H1 (cell line): Measurements from ENCODE around the gene NDUFB8. TPM values are rescaled to one million over a fixed set of nuclear protein-coding genes. Genes with fewer than 3 reads are reported as not detected.

ENCODE experiments used
- CTCF ChIA-PET: fragments of 300-600 bp; sonication (Branson Sonifier 250); formaldehyde crosslinking; loops from one replicate; lab custom pipeline; 2021; ENCODE audit not compliant: partially characterized antibody; lab: Charles Lee
- POLR2A ChIA-PET: fragments of 300-600 bp; sonication (Branson Sonifier 250); formaldehyde crosslinking; loops from one replicate; lab custom pipeline; 2021; ENCODE audit warnings: inconsistent platforms; ENCODE audit not compliant: partially characterized antibody; lab: Charles Lee
- DNase-seq, 2 experiments: peaks; one replicate each; pipeline versions ENCODE4 v3.0.0 to v3.0.0-alpha.2; 2010 to 2022; ENCODE audit warnings: low spot score in 2 of 2, low read depth in 1 of 2, mixed read lengths in 1 of 2
- FAIRE-seq: peaks from 2 replicates; lab custom pipeline; 2011; peaks lifted over from hg19 to GRCh38; lab: Jason Lieb, UNC
- H2AFZ ChIP-seq: 2 replicates; pipeline ENCODE4 v1.8.1; 2012; ENCODE audit warnings: low read length, inconsistent platforms
- H2AK5ac ChIP-seq: 2 replicates; pipeline ENCODE4 v1.6.1; 2013; ENCODE audit warnings: low read depth, low read length
- H2BK120ac ChIP-seq: replicated peaks from 2 replicates; pipeline ENCODE3; 2013; ENCODE audit warnings: low read depth, low read length, inconsistent platforms
- H2BK12ac ChIP-seq: 2 replicates; pipeline ENCODE4 v1.6.1; 2013; ENCODE audit warnings: low read depth, low read length
- H2BK15ac ChIP-seq: 2 replicates; pipeline ENCODE4 v1.6.1; 2013; ENCODE audit warnings: low read length
- H2BK20ac ChIP-seq: 2 replicates; pipeline ENCODE4 v1.6.1; 2013; ENCODE audit warnings: low read length
- H2BK5ac ChIP-seq: 2 replicates; pipeline ENCODE4 v1.6.1; 2013; ENCODE audit warnings: low read depth, low read length
- H3K14ac ChIP-seq: 2 replicates; pipeline ENCODE4 v1.6.1; 2013; ENCODE audit warnings: inconsistent platforms; ENCODE audit not compliant: insufficient read length
- H3K18ac ChIP-seq: 2 replicates; pipeline ENCODE4 v1.6.1; 2013; ENCODE audit warnings: low read length; ENCODE audit errors: extremely low read depth
- H3K23ac ChIP-seq: 2 replicates; pipeline ENCODE4 v1.6.1; 2013; ENCODE audit warnings: inconsistent platforms; ENCODE audit not compliant: insufficient read length
- H3K23me2 ChIP-seq: 2 replicates; pipeline ENCODE4 v1.6.1; 2013; ENCODE audit warnings: low read depth, low read length
- H3K27ac ChIP-seq: 2 replicates; pipeline ENCODE4 v1.6.1; 2011; ENCODE audit warnings: low read depth, low read length, inconsistent platforms
- H3K27me3 ChIP-seq, 4 experiments: replicated peaks in 1 of 4; 1 replicate in 1 of 4; 2 replicates in 3 of 4; pipeline versions ENCODE4 v1.6.1 to v1.8.1; 2011 to 2013; ENCODE audit warnings: low read length in 3 of 4, mild to moderate bottlenecking in 3 of 4, inconsistent platforms in 2 of 4, mixed read lengths in 2 of 4, moderate library complexity in 1 of 4; ENCODE audit not compliant: control insufficient read depth in 3 of 4, insufficient read depth in 3 of 4; ENCODE audit errors: extremely low read depth in 1 of 4
- H3K36me3 ChIP-seq, 4 experiments: 2 replicates each; pipeline versions ENCODE4 v1.6.1 to v1.8.1; 2011 to 2013; ENCODE audit warnings: mild to moderate bottlenecking in 4 of 4, low read length in 3 of 4, moderate library complexity in 2 of 4, control low read depth in 1 of 4, inconsistent platforms in 1 of 4; ENCODE audit not compliant: insufficient read depth in 4 of 4, control insufficient read depth in 2 of 4
- H3K4ac ChIP-seq: replicated peaks from 2 replicates; pipeline ENCODE3; 2013; ENCODE audit warnings: low read length, low read depth, mixed read lengths, inconsistent platforms; ENCODE audit not compliant: insufficient read length
- H3K4me1 ChIP-seq, 4 experiments: replicated peaks in 1 of 4; 1 replicate in 1 of 4; 2 replicates in 3 of 4; pipeline versions ENCODE4 v1.6.1 to v1.8.1; 2011 to 2013; ENCODE audit warnings: low read length in 3 of 4, inconsistent platforms in 2 of 4, mixed read lengths in 1 of 4; ENCODE audit not compliant: insufficient read depth in 4 of 4, control insufficient read depth in 3 of 4
- H3K4me2 ChIP-seq, 2 experiments: 2 replicates each; pipeline versions ENCODE4 v1.6.1 to v1.8.1; 2011 to 2013; ENCODE audit warnings: low read depth in 2 of 2, low read length in 2 of 2, control low read depth in 1 of 2, inconsistent platforms in 1 of 2, mild to moderate bottlenecking in 1 of 2; ENCODE audit not compliant: insufficient read depth in 1 of 2
- H3K4me3 ChIP-seq, 4 experiments: fragments of 200-600, 300-600 bp in 1 of 4; sonication (generic), shearing (Covaris generic), sonication (Bioruptor Twin) in 1 of 4; 2 replicates each; pipeline versions ENCODE4 v1.5.1 to v1.8.1; 2011 to 2016; ENCODE audit warnings: low read length in 4 of 4, low read depth in 3 of 4, control low read depth in 2 of 4, inconsistent platforms in 2 of 4, mild to moderate bottlenecking in 2 of 4, mixed read lengths in 1 of 4, moderate library complexity in 1 of 4; ENCODE audit not compliant: insufficient read depth in 2 of 4; ENCODE audit errors: extremely low read depth in 1 of 4
- H3K56ac ChIP-seq: replicated peaks from 2 replicates; pipeline ENCODE3; 2013; ENCODE audit warnings: low read depth, mild to moderate bottlenecking, mixed read lengths, low read length, inconsistent platforms; ENCODE audit not compliant: insufficient read length
- H3K79me1 ChIP-seq: 2 replicates; pipeline ENCODE4 v1.6.1; 2013; ENCODE audit warnings: low read depth, low read length, control low read depth
- H3K79me2 ChIP-seq, 2 experiments: 2 replicates each; pipeline versions ENCODE4 v1.6.1 to v1.8.1; 2012 to 2013; ENCODE audit warnings: low read length in 2 of 2, mild to moderate bottlenecking in 2 of 2, inconsistent platforms in 1 of 2; ENCODE audit not compliant: insufficient read depth in 2 of 2, control insufficient read depth in 1 of 2
- H3K9ac ChIP-seq, 4 experiments: replicated peaks in 1 of 4; 1 replicate in 1 of 4; 2 replicates in 3 of 4; pipeline versions ENCODE4 v1.6.1 to v1.8.1; 2011 to 2013; ENCODE audit warnings: low read depth in 3 of 4, low read length in 3 of 4, control low read depth in 2 of 4, mild to moderate bottlenecking in 2 of 4, moderate library complexity in 2 of 4, inconsistent platforms in 1 of 4; ENCODE audit errors: extremely low read depth in 1 of 4
- H3K9me3 ChIP-seq, 2 experiments: 2 replicates each; pipeline versions ENCODE4 v1.6.1 to v1.8.1; 2012 to 2013; ENCODE audit warnings: mild to moderate bottlenecking in 2 of 2, moderate library complexity in 2 of 2, control low read depth in 1 of 2, inconsistent platforms in 1 of 2, low read depth in 1 of 2, low read length in 1 of 2, mixed read lengths in 1 of 2; ENCODE audit not compliant: insufficient read depth in 2 of 2
- H4K20me1 ChIP-seq, 2 experiments: replicated peaks in 1 of 2; 2 replicates each; pipeline versions ENCODE3 to v1.8.1; 2011 to 2013; ENCODE audit warnings: inconsistent platforms in 2 of 2, low read length in 2 of 2, mild to moderate bottlenecking in 1 of 2; ENCODE audit not compliant: insufficient read depth in 2 of 2, control insufficient read depth in 1 of 2
- H4K5ac ChIP-seq: 2 replicates; pipeline ENCODE4 v1.6.1; 2013; ENCODE audit warnings: low read length, low read depth, mixed read lengths, inconsistent platforms; ENCODE audit not compliant: insufficient read length
- H4K8ac ChIP-seq: 2 replicates; pipeline ENCODE4 v1.8.0; 2013; ENCODE audit warnings: mild to moderate bottlenecking, moderate library complexity, low read length, inconsistent platforms; ENCODE audit not compliant: insufficient read depth; ENCODE audit errors: extremely low read depth
- H4K91ac ChIP-seq: replicated peaks from 2 replicates; pipeline ENCODE3; 2013; ENCODE audit warnings: low read length, mixed read lengths, inconsistent platforms; ENCODE audit not compliant: insufficient read length
- MAX ChIP-seq: IDR thresholded peaks from 2 replicates; pipeline ENCODE4 v1.6.1; 2012; ENCODE audit warnings: inconsistent platforms
- POLR2A ChIP-seq, 2 experiments: IDR thresholded peaks; 1 replicate in 1 of 2; 2 replicates in 1 of 2; pipeline ENCODE4 v1.6.1; 2011; ENCODE audit warnings: low read depth in 2 of 2, low read length in 2 of 2, mild to moderate bottlenecking in 2 of 2; ENCODE audit errors: control extremely low read depth in 1 of 2
- WGBS, 2 experiments: shearing (Covaris generic) in 1 of 2; methylation state at CpG; one replicate each; pipeline versions ENCODE4 v1.1.6 to v1.1.7; 2013 to 2015; ENCODE audit warnings: low lambda C conversion rate in 2 of 2, mixed read lengths in 2 of 2, inconsistent platforms in 1 of 2, low coverage in 1 of 2, missing lambda C conversion rate in 1 of 2; ENCODE audit not compliant: insufficient replicate concordance in 2 of 2, insufficient coverage in 1 of 2, insufficient read length in 1 of 2; ENCODE audit errors: extremely low coverage in 1 of 2, missing lambda C conversion rate in 1 of 2; 5-methylcytosine and 5-hydroxymethylcytosine counted together
- polyA plus RNA-seq, 7 experiments: library from polyadenylated mRNA; depleted of rRNA in 3 of 7; stranded (reverse) in 5 of 7; unstranded in 2 of 7; fragments of >200 nt in 5 of 7; fragments of 200-250 nt in 2 of 7; gene quantifications; 1 replicate in 5 of 7; 2 replicates in 1 of 7; 4 replicates in 1 of 7; pipeline versions ENCODE4 v1.2.1 to v1.2.3, GENCODE V29; 2011 to 2013; ENCODE audit warnings: missing spikeins in 2 of 7, mixed read lengths in 2 of 7
- total RNA-seq: library from RNA; stranded (reverse); fragmentation: NEBNext Ultra II Directional; extraction: Animal tissue kit (Norgen Biotek cat#: 25700); gene quantifications from 2 replicates; pipeline ENCODE4 v1.2.1, GENCODE V29; 2021

The NDUFB8 gene
- total and polyA plus RNA-seq, 2 of the 8 experiments (the other 6 are each of a cell fraction or from before 2014, with no cell fraction given), result 175 to 455 TPM

- Histone ChIP-seq H2AFZ (peak overlapping the region; percentile 74), H4K91ac (peak overlapping the region; percentile 94), H3K36me3 (peaks cover 7 to 27% (median 12%) of the 10 kb centered on the region in 4 experiments), H3K23me2 (peaks cover 12% of the 10 kb centered on the region), H3K4ac (no peak overlapping the region), H4K8ac (peak overlapping the region; percentile 90), H3K56ac (no peak overlapping the region), H3K23ac (no peak overlapping the region), H3K79me1 (peaks cover 2% of the 10 kb centered on the region; the same call in 1 of the 2 replicates), H2BK5ac (no peak overlapping the region), H3K4me1 (peaks cover 0 to 5% (median 4%) of the 10 kb centered on the region in 4 experiments; a peak in 3 of 7 replicates), H3K18ac (no peak overlapping the region; the same call in 1 of the 2 replicates), H4K5ac (peak overlapping the region; percentile 31), H2BK120ac (no peak overlapping the region), H3K4me2 (peak overlapping the region; percentile 80 to 85), H3K27ac (no peak overlapping the region), H3K9ac (peak overlapping the region; percentile 72 to 91 (median 76)), H3K14ac (no peak overlapping the region), H3K79me2 (peaks cover 0 to 14% of the 10 kb centered on the region in 2 experiments; a peak in 3 of 4 replicates), H2BK12ac (no peak overlapping the region), H3K9me3 (no peaks in the 10 kb centered on the region), H3K4me3 (peak overlapping the region; percentile 81 to 95 (median 90)), H2BK20ac (no peak overlapping the region), H4K20me1 (peaks cover 0 to 2% of the 10 kb centered on the region in 2 experiments), H3K27me3 (no peaks in the 10 kb centered on the region), H2BK15ac (no peak overlapping the region), H2AK5ac (no peak overlapping the region)
- FAIRE-seq (no peak), DNase-seq (no peak)
- 0 out of 2 replicates have a peak, but pooled peaks have one; percentile 6 for TF ChIP-seq MAX
- no peak for TF ChIP-seq POLR2A (IDR thresholded peaks at IDR 0.05; ENCODE audit: control extremely low read depth in 1 of 2, low read depth in 2 of 2, low read length in 2 of 2)
- 19% methylated on average over 17 of the region's 18 CpGs; no CpG with 5 or more reads in 1 of the 2 experiments for WGBS, 2 experiments
- CTCF ChIA-PET, result interaction anchor here (1.8 to 5.0 kb wide), 4 partner anchors 7 to 95 kb away, joined by 3 to 29 read pairs (median 16); partner anchors contain the start of gene HIF1AN
- POLR2A ChIA-PET, result interaction anchor here (0.8 kb wide), 1 partner anchor 185 kb away, joined by 3 read pairs; no protein-coding TSS in a partner anchor
These were observed 673 bp downstream of the NDUFB8 start for GRCh38 chr10:100528921-100529474.
